Pancreas (tissue), 10 donors: ENCODE data around the gene CWC27. TPM values are rescaled to one million over a fixed set of nuclear protein-coding genes. Genes with fewer than 3 reads are reported as not detected.

Experiments used
- ATAC-seq, 4 donors: fragments of 200-7000 bp; cut with Tn5 transposase; one replicate each; pipeline versions ENCODE4 v1.8.0 to v1.9.1; 2020; ENCODE audit warnings: mild to moderate bottlenecking in 4 of 4, moderate library complexity in 4 of 4
- DNase-seq, 6 donors: peaks; one replicate each; pipeline ENCODE4 v3.0.0-alpha.2; 2020
- FAIRE-seq: peaks from 2 replicates; lab custom pipeline; 2012; peaks lifted over from hg19 to GRCh38; lab: Jason Lieb, UNC
- H3K27ac ChIP-seq, 4 donors: fragments of 200-600 bp; sonication (generic); 1 replicate in 3 of 4; 2 replicates in 1 of 4; pipeline versions ENCODE4 v1.5.0 to v1.8.0; 2020
- H3K27me3 ChIP-seq, 4 donors: fragments of 200-600 bp; one replicate each; pipeline ENCODE4 v1.8.0; 2021
- H3K36me3 ChIP-seq, 3 donors: fragments of 200-600 bp; sonication (generic) in 1 of 3; one replicate each; pipeline versions ENCODE4 v1.5.0 to v1.8.0; 2020 to 2021
- H3K4me1 ChIP-seq, 3 donors: fragments of 200-600 bp; one replicate each; pipeline ENCODE4 v1.8.0; 2021
- H3K4me3 ChIP-seq, 4 donors: fragments of 200-600 bp; sonication (generic) in 2 of 4; one replicate each; pipeline versions ENCODE4 v1.5.0 to v1.8.0; 2020 to 2021
- H3K9me3 ChIP-seq, 4 donors: fragments of 200-600 bp; one replicate each; pipeline ENCODE4 v1.8.0; 2021
- CTCF ChIP-seq, 4 donors: fragments of 200-600 bp; sonication (generic) in 3 of 4; IDR thresholded peaks; one replicate each; pipeline versions ENCODE4 v1.5.0 to v1.8.0; 2021; ENCODE audit warnings: antibody characterized with exemption in 4 of 4
- WGBS, 2 donors: extraction: QIAGEN DNeasy Blood & Tissue Kit; methylation state at CpG; one replicate each; pipeline ENCODE4 v1.1.7; 2013; 5-methylcytosine and 5-hydroxymethylcytosine counted together
- intact Hi-C, 3 donors: fragments of 100-400 bp; cut with DNase I; formaldehyde crosslinking; loops; one replicate each; pipeline versions ENCODE4 v1.11.1 to v1.14.2; 2022
- polyA plus RNA-seq, 2 donors: library from polyadenylated mRNA; stranded (reverse); fragments of 200-250 nt; gene quantifications; one replicate each; pipeline ENCODE4 v1.2.3, GENCODE V29; 2013
- total RNA-seq, 6 donors: library from RNA; stranded (reverse); fragmentation: NEBNext Ultra II Directional in 4 of 6; extraction: Animal tissue kit (Norgen Biotek cat#: 25700) in 4 of 6; gene quantifications; one replicate each; pipeline versions ENCODE4 v1.2.1 to v1.2.4, GENCODE V29; 2021 to 2023
- donor health status: healthy with polysubstance abuse.
- donor health status: DM: no; HTN: no; CAD: no; lungs with moderate emphysema.
- donor health status: DM: no; HTN: no; CAD: no.
- donor health status: control.
- donor health status: control.
- donor health status: Bipolar disorder and iron deficiency.
- donor health status: DM: yes; HTN: yes; CAD: no.
- donor health status: DM: no; HTN: no; CAD: no.
- donor health status: DM: no; HTN: no; CAD: no.
- donor health status: DM: yes; HTN: yes; CAD: no.

CWC27 gene
- total and polyA plus RNA-seq, 8 donors = 3.7 to 13.3 (median 7.0) TPM

GRCh38 chr5:64979531-64979930 is 210.8 kb downstream of the CWC27 start:
- WGBS, 2 donors = 95 to 98% methylated on average over 3 of the region's 3 CpGs
- no peak for FAIRE-seq
- no peaks in the 10 kb centered on the region for H3K9me3 ChIP-seq

GRCh38 chr5:64980176-64980575 is 211.4 kb downstream of the CWC27 start:
- no peak for FAIRE-seq
- H3K27me3 ChIP-seq = no peaks in the 10 kb centered on the region
- WGBS, 2 donors = 92 to 97% methylated on average over 2 of the region's 2 CpGs

More at GRCh38 chr5:64979531-64979930, 210.8 kb downstream of the CWC27 start:
- intact Hi-C loops = no loop called here
- DNase-seq (no peak), ATAC-seq (no peak)
- no peak for TF ChIP-seq CTCF (IDR thresholded peaks at IDR 0.05)
- Histone ChIP-seq H3K27ac (no peak overlapping the region), H3K27me3 (no peaks in the 10 kb centered on the region), H3K36me3 (no peaks in the 10 kb centered on the region), H3K4me1 (no peaks in the 10 kb centered on the region), H3K4me3 (no peak overlapping the region)

GRCh38 chr5:64987768-64988167 is 219.0 kb downstream of the CWC27 start:
- no peak overlapping the region for H3K4me3 ChIP-seq
- H3K27me3 ChIP-seq = no peaks in the 10 kb centered on the region
- DNase-seq = no peak
- H3K36me3 ChIP-seq = no peaks in the 10 kb centered on the region
- no peaks in the 10 kb centered on the region for H3K9me3 ChIP-seq
- FAIRE-seq = no peak
- intact Hi-C loops = no loop called here
- H3K4me1 ChIP-seq = no peaks in the 10 kb centered on the region
- no peak for ATAC-seq
- 69 to 84% methylated on average over 1 of the region's 1 CpG for WGBS, 2 donors
- no peak for TF ChIP-seq CTCF (IDR thresholded peaks at IDR 0.05)
- no peak overlapping the region for H3K27ac ChIP-seq

More at GRCh38 chr5:64980176-64980575, 211.4 kb downstream of the CWC27 start:
- H3K27ac ChIP-seq = no peak overlapping the region
- H3K36me3 ChIP-seq = no peaks in the 10 kb centered on the region
- TF ChIP-seq CTCF (IDR thresholded peaks at IDR 0.05) = no peak
- no peaks in the 10 kb centered on the region for H3K4me1 ChIP-seq
- DNase-seq (no peak), ATAC-seq (no peak)
- no peaks in the 10 kb centered on the region for H3K9me3 ChIP-seq
- intact Hi-C loops = no loop called here
- H3K4me3 ChIP-seq = no peak overlapping the region

- no peaks in the 10 kb centered on the region for H3K27me3 ChIP-seq
- H3K36me3 ChIP-seq = no peaks in the 10 kb centered on the region
- intact Hi-C loops = no loop called here
- FAIRE-seq (no peak), ATAC-seq (no peak), DNase-seq (no peak)
- H3K27ac ChIP-seq = no peak overlapping the region
- no peak for TF ChIP-seq CTCF (IDR thresholded peaks at IDR 0.05)
- WGBS, 2 donors = 86 to 98% methylated on average over 1 of the region's 1 CpG
- no peak overlapping the region for H3K4me3 ChIP-seq
- no peaks in the 10 kb centered on the region for H3K9me3 ChIP-seq
- H3K4me1 ChIP-seq = no peaks in the 10 kb centered on the region
Observed at GRCh38 chr5:65009207-65009606, 240.5 kb downstream of the CWC27 start.

- no peak for DNase-seq
- Histone ChIP-seq H3K9me3 (no peaks in the 10 kb centered on the region), H3K4me3 (no peak overlapping the region), H3K36me3 (no peaks in the 10 kb centered on the region), H3K27me3 (no peaks in the 10 kb centered on the region), H3K27ac (no peak overlapping the region), H3K4me1 (no peaks in the 10 kb centered on the region)
- no peak for FAIRE-seq
- 30 to 65% methylated on average over 1 of the region's 1 CpG for WGBS, 2 donors
- intact Hi-C loops = no loop called here
- TF ChIP-seq CTCF (IDR thresholded peaks at IDR 0.05) = no peak
- no peak for ATAC-seq
Observed at GRCh38 chr5:65010841-65011240, 242.1 kb downstream of the CWC27 start.
